ENCODE measurements around the gene BRD7. TPM values are rescaled to one million over a fixed set of nuclear protein-coding genes. Genes with fewer than 3 reads are reported as not detected.

Gene BRD7
- total RNA-seq, 1 experiment from 2014 or later = 40.0 TPM

DNA sequence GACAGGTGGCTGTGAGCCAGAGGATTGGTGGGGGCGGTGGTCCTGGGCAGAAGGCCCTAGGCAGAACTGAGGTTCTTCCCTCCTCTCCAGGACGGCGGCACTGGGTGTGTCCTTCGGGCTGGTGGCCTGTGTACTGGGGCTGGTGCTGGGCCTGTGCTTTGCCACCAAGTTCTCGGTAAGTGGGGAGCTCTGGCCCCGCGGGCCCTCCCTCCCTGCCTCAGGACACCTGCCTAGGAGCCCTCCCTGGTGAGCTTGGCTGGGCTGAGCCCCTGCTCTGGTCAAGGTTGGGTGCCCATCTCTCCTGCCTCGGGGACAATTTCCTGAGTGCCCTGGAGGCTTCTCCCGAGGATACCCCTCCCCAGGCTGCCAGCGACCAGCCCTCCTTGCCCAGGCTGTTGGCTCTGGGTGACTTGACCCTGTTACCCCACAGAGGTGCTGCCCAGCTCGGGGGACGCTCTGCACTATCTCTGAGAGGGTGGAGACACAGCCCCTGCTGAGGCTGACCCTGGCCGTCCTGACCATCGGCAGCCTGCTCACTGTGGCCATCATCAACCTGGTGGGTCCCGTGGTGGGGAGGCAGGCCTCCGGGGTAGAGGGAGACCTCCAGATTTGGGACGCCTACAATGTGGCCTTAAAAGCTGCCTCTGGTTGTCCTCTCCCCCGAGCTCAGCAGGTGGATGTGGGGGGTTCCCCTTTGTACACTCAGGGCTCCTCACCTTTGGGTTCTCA, 60.4 kb downstream of the BRD7 start:
- no peaks in the 10 kb centered on the region for H4K20me1 ChIP-seq (ENCODE audit: low read length)
- DNase-seq (no peak), ATAC-seq (no peak)
- peaks cover 4% of the 10 kb centered on the region; the same call in 1 of the 2 replicates for H3K4me1 ChIP-seq (ENCODE audit: insufficient read depth, low read length)
- no peak overlapping the region for H3K27ac ChIP-seq (ENCODE audit: low read length)
- ChIA-PET CTCF (no interaction called here), POLR2A (ENCODE audit: unreplicated experiment) (no interaction called here)
- H3K9me3 ChIP-seq (ENCODE audit: low read length) = no peaks in the 10 kb centered on the region
- H3K4me3 ChIP-seq (ENCODE audit: low read length) = no peak overlapping the region
- no peaks in the 10 kb centered on the region for H3F3A ChIP-seq (ENCODE audit: low read length, unreplicated experiment)
- no peaks in the 10 kb centered on the region for H3K27me3 ChIP-seq (ENCODE audit: low read length)
- BruUV-seq (replicated peaks) = no TSS peak
- peaks cover 3% of the 10 kb centered on the region; the same call in 1 of the 2 replicates for H3K36me3 ChIP-seq (ENCODE audit: low read depth, low read length)
- no peaks in the 10 kb centered on the region for H3K9me2 ChIP-seq (replicated peaks; ENCODE audit: low read length)
- H3K4me2 ChIP-seq (ENCODE audit: low read length) = no peak overlapping the region
- TF ChIP-seq, protein P1, sequence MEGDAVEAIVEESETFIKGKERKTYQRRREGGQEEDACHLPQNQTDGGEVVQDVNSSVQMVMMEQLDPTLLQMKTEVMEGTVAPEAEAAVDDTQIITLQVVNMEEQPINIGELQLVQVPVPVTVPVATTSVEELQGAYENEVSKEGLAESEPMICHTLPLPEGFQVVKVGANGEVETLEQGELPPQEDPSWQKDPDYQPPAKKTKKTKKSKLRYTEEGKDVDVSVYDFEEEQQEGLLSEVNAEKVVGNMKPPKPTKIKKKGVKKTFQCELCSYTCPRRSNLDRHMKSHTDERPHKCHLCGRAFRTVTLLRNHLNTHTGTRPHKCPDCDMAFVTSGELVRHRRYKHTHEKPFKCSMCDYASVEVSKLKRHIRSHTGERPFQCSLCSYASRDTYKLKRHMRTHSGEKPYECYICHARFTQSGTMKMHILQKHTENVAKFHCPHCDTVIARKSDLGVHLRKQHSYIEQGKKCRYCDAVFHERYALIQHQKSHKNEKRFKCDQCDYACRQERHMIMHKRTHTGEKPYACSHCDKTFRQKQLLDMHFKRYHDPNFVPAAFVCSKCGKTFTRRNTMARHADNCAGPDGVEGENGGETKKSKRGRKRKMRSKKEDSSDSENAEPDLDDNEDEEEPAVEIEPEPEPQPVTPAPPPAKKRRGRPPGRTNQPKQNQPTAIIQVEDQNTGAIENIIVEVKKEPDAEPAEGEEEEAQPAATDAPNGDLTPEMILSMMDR (conservative IDR thresholded peaks at IDR 0.05; ENCODE audit: low read depth, low read length) = no peak
- TF ChIP-seq EZH2 (IDR thresholded peaks at IDR 0.05; ENCODE audit: low read length, unreplicated experiment) = no peak
- TF ChIP-seq EZH2phosphoT487 (IDR thresholded peaks at IDR 0.05; ENCODE audit: borderline replicate concordance, low read length) = no peak
- H2AFZ ChIP-seq (ENCODE audit: low read length) = no peak overlapping the region
- no peaks in the 10 kb centered on the region for H3K79me2 ChIP-seq (ENCODE audit: low read length)
- intact Hi-C loops (cut with micrococcal nuclease) = no loop called here
- no peak overlapping the region for H3K9ac ChIP-seq (ENCODE audit: low read length)

DNA sequence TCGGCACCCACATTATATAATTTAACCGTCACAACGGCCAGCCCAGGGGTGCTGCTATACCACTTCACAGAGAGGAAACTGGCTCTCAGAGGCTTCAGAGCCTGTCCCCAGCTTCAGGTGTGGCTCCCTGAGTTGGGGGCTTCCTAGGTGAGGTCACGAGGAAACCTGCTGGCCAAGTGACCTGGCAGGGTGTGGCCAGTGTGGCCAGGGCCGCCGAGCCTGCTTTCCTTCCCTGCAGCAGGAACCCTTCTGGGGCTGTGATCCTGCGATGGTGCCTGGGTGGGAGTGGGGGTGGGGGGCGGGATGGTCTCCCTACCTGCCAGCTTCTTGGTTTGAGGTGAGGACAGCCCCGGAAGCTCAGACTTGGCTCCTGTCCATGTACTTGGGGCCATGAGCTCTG, 62.5 kb downstream of the BRD7 start:
- Histone ChIP-seq H3K9ac (ENCODE audit: low read length) (no peak overlapping the region), H3K4me2 (ENCODE audit: low read length) (no peak overlapping the region), H3K79me2 (ENCODE audit: low read length) (no peaks in the 10 kb centered on the region), H3K9me3 (ENCODE audit: low read length) (no peaks in the 10 kb centered on the region), H3K27me3 (ENCODE audit: low read length) (no peaks in the 10 kb centered on the region), H3K36me3 (ENCODE audit: low read depth, low read length) (no peaks in the 10 kb centered on the region), H3F3A (ENCODE audit: low read length, unreplicated experiment) (no peaks in the 10 kb centered on the region), H4K20me1 (ENCODE audit: low read length) (no peaks in the 10 kb centered on the region), H3K27ac (ENCODE audit: low read length) (no peak overlapping the region), H3K9me2 (replicated peaks; ENCODE audit: low read length) (no peaks in the 10 kb centered on the region), H2AFZ (ENCODE audit: low read length) (no peak overlapping the region), H3K4me1 (ENCODE audit: insufficient read depth, low read length) (peaks cover 4% of the 10 kb centered on the region; the same call in 1 of the 2 replicates), H3K4me3 (ENCODE audit: low read length) (no peak overlapping the region)
- DNase-seq (no peak), ATAC-seq (no peak)
- ChIA-PET POLR2A (ENCODE audit: unreplicated experiment) (no interaction called here), CTCF (interaction anchor here (0.6 kb wide), 1 partner anchor 12 kb away, joined by 3 read pairs; no protein-coding TSS in a partner anchor)
- TF ChIP-seq, protein P1 (conservative IDR thresholded peaks at IDR 0.05; ENCODE audit: low read depth, low read length) = no peak
- TF ChIP-seq EZH2phosphoT487 (IDR thresholded peaks at IDR 0.05; ENCODE audit: borderline replicate concordance, low read length) (no peak), EZH2 (IDR thresholded peaks at IDR 0.05; ENCODE audit: low read length, unreplicated experiment) (no peak)
- intact Hi-C loops (cut with micrococcal nuclease) = no loop called here
- BruUV-seq (replicated peaks) = no TSS peak

DNA sequence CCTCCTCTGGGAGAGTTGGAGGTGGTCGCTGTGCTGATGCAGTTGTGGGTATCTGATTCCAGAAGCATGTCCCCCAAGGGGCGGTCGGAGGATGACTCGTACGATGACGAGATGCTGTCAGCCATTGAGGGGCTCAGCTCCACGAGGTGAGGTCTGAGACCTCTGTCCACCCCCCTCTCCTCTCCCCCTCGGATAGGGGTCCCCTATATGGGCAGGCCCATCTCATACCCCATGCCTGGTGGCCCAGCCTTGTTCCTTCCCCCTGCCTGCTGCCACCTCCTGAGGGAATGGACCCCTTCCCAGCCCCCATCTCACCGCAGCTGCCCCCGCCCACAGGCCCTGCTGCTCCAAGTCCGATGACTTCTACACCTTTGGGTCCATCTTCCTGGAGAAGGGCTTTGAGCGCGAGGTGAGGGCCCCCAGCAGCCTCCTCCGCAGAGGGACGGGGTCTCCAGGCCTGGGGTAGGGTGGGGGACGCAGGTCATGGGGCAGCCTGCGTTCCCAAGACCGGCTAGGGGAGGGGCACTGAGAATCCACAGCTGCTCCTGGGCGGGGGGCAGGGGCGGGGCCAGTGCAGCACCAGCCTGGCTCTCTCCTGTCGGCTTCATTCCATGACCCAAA, 63.2 kb downstream of the BRD7 start:
- intact Hi-C loops (cut with micrococcal nuclease) = no loop called here
- Histone ChIP-seq H4K20me1 (ENCODE audit: low read length) (no peaks in the 10 kb centered on the region), H3K9ac (ENCODE audit: low read length) (no peak overlapping the region), H2AFZ (ENCODE audit: low read length) (no peak overlapping the region), H3F3A (ENCODE audit: low read length, unreplicated experiment) (no peaks in the 10 kb centered on the region), H3K9me3 (ENCODE audit: low read length) (no peaks in the 10 kb centered on the region), H3K4me3 (ENCODE audit: low read length) (no peak overlapping the region), H3K4me1 (ENCODE audit: insufficient read depth, low read length) (peaks cover 4% of the 10 kb centered on the region; the same call in 1 of the 2 replicates), H3K36me3 (ENCODE audit: low read depth, low read length) (no peaks in the 10 kb centered on the region), H3K4me2 (ENCODE audit: low read length) (no peak overlapping the region), H3K9me2 (replicated peaks; ENCODE audit: low read length) (no peaks in the 10 kb centered on the region), H3K27ac (ENCODE audit: low read length) (no peak overlapping the region), H3K27me3 (ENCODE audit: low read length) (no peaks in the 10 kb centered on the region), H3K79me2 (ENCODE audit: low read length) (no peaks in the 10 kb centered on the region)
- CTCF ChIA-PET = interaction anchor here (0.6 kb wide), 1 partner anchor 11 kb away, joined by 3 read pairs; no protein-coding TSS in a partner anchor
- POLR2A ChIA-PET (ENCODE audit: unreplicated experiment) = no interaction called here
- no peak for TF ChIP-seq EZH2phosphoT487 (IDR thresholded peaks at IDR 0.05; ENCODE audit: borderline replicate concordance, low read length)
- TF ChIP-seq, protein P1 (conservative IDR thresholded peaks at IDR 0.05; ENCODE audit: low read depth, low read length) = no peak
- no peak for TF ChIP-seq EZH2 (IDR thresholded peaks at IDR 0.05; ENCODE audit: low read length, unreplicated experiment)
- BruUV-seq (replicated peaks) = no TSS peak
- ATAC-seq (no peak), DNase-seq (no peak)

Measured in PC-3 (cell line).